NCI-H510A (cell line): ENCODE measurements around the gene C16orf46.

Experiments used
- DNase-seq: peaks from one replicate; lab custom pipeline; 2025; lab: John Stamatoyannopoulos, UW

C16orf46 gene

DNA sequence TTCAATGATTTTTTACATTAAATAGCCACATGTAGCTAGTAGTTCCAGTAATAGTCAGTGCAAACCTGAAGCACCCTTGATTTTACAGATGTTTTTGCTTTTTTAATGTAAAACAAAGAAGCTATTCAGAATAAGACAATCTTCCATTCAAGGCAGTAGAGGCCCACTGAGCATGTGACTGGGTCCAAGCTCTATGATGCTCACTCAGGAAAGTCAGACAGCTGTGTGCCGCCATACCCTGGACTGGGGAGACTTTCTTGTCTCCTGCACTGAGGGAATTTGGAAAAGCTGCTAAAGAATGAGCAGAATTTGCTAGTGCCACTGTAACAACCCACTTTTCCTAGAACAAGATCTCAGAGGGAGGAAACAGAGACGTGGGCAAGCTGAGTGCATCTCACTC lies 58.5 kb downstream of the C16orf46 start:
- no peak for DNase-seq

DNA sequence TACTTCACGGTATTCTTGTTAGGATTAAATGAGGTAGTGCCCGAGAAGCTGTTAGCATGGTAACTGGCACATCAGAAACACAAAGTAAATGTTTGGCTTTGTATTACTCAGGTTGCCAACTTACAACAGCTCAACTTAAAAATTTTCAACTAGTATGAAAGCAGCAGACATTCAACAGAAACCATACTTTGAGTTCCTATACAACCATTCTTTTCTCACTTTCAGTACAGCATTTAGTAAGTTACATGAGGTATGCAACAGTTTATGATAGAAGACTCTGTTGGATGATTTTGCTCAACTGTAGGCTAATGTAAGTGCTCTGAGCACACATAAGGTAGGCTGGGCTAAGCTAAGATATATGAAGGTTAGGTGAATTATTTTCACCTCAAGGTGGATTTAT lies 62.4 kb downstream of the C16orf46 start:
- no peak for DNase-seq

- DNase-seq = no peak
Observed at GRCh38 chr16:81012974-81013373, 64.1 kb downstream of the C16orf46 start.
